ENCODE measurements around the gene PABPN1. TPM values are rescaled to one million over a fixed set of nuclear protein-coding genes. Genes with fewer than 3 reads are reported as not detected.

PABPN1 gene
- total and polyA plus RNA-seq, 2 of the 13 experiments (the other 11 are each of a cell fraction or from before 2014, with no cell fraction given): 233 to 524 TPM

- TF ChIP-seq E2F1 (CRISPR knock-in tag; IDR thresholded peaks at IDR 0.05): peak; percentile 37; the same call in 1 of the 2 replicates
- no peak for TF ChIP-seq EHMT2 (IDR thresholded peaks at IDR 0.05; ENCODE audit: borderline replicate concordance, low read depth, low read length)
- TF ChIP-seq ZNF468 (CRISPR knock-in tag; IDR thresholded peaks at IDR 0.05): no peak
- TF ChIP-seq RORA (CRISPR knock-in tag; IDR thresholded peaks at IDR 0.05): no peak
- TF ChIP-seq FOXA3 (CRISPR knock-in tag; IDR thresholded peaks at IDR 0.05): no peak; the same call in 1 of the 2 replicates
- TF ChIP-seq ZC3H4 (CRISPR knock-in tag; IDR thresholded peaks at IDR 0.05; ENCODE audit: borderline replicate concordance): no peak
- no peak for TF ChIP-seq IRF2 (CRISPR knock-in tag; IDR thresholded peaks at IDR 0.05)
- TF ChIP-seq ZNF558 (CRISPR knock-in tag; IDR thresholded peaks at IDR 0.05; ENCODE audit: borderline replicate concordance): no peak
- peak; percentile 64 for TF ChIP-seq RFXAP (CRISPR knock-in tag; IDR thresholded peaks at IDR 0.05; ENCODE audit: borderline replicate concordance)
- TF ChIP-seq ZNF841 (CRISPR knock-in tag; IDR thresholded peaks at IDR 0.05; ENCODE audit: borderline replicate concordance): peak; percentile 60
- no peak for TF ChIP-seq GLI4 (CRISPR knock-in tag; IDR thresholded peaks at IDR 0.05; ENCODE audit: borderline replicate concordance)
- no peak for TF ChIP-seq ZNF589 (CRISPR knock-in tag; conservative IDR thresholded peaks at IDR 0.05)
- peak; percentile 21; the same call in 1 of the 2 replicates for TF ChIP-seq BORCS8-MEF2B (CRISPR knock-in tag; IDR thresholded peaks at IDR 0.05)
- TF ChIP-seq ZNF333 (CRISPR knock-in tag; IDR thresholded peaks at IDR 0.05; ENCODE audit: borderline replicate concordance): peak; percentile 84; the same call in 1 of the 2 replicates
- TF ChIP-seq MZF1 (CRISPR knock-in tag; IDR thresholded peaks at IDR 0.05; ENCODE audit: borderline replicate concordance): 0 out of 2 replicates have a peak, but pooled peaks have one; percentile 63
- no peak for TF ChIP-seq GFI1 (CRISPR knock-in tag; IDR thresholded peaks at IDR 0.05; ENCODE audit: borderline replicate concordance)
- TF ChIP-seq ZNF598 (CRISPR knock-in tag; IDR thresholded peaks at IDR 0.05; ENCODE audit: borderline replicate concordance): peak; percentile 66; the same call in 1 of the 2 replicates
- no peak for TF ChIP-seq ZNF652 (CRISPR knock-in tag; IDR thresholded peaks at IDR 0.05; ENCODE audit: borderline replicate concordance, low read depth)
- no peak for TF ChIP-seq ZNF672 (CRISPR knock-in tag; IDR thresholded peaks at IDR 0.05)
- TF ChIP-seq ZNF737 (CRISPR knock-in tag; IDR thresholded peaks at IDR 0.05; ENCODE audit: borderline replicate concordance): no peak
- peak in 1 of 2 experiments; percentile 34; a peak in 1 of 4 replicates for TF ChIP-seq POLR2A (IDR thresholded peaks at IDR 0.05; ENCODE audit: insufficient read depth in 1 of 2, low read depth in 2 of 2, low read length in 2 of 2)
- no peak for TF ChIP-seq ZSCAN31 (CRISPR knock-in tag; IDR thresholded peaks at IDR 0.05; ENCODE audit: low read depth)
- TF ChIP-seq RFXANK (CRISPR knock-in tag; IDR thresholded peaks at IDR 0.05): no peak
- TF ChIP-seq SOX6 (IDR thresholded peaks at IDR 0.05): no peak
- peak; percentile 57; the same call in 1 of the 2 replicates for TF ChIP-seq SOX6 (CRISPR knock-in tag; IDR thresholded peaks at IDR 0.05)
- 0 out of 2 replicates have a peak, but pooled peaks have one; percentile 3 for TF ChIP-seq PAF1 (CRISPR knock-in tag; IDR thresholded peaks at IDR 0.05)
- TF ChIP-seq ZBTB26 (CRISPR knock-in tag; IDR thresholded peaks at IDR 0.05; ENCODE audit: borderline replicate concordance): no peak
- 0 out of 2 replicates have a peak, but pooled peaks have one; percentile 50 for TF ChIP-seq ARNT2 (CRISPR knock-in tag; IDR thresholded peaks at IDR 0.05; ENCODE audit: low read depth)
- TF ChIP-seq NR1H2 (CRISPR knock-in tag; IDR thresholded peaks at IDR 0.05; ENCODE audit: borderline replicate concordance, low read depth): no peak
- no peak for TF ChIP-seq ZKSCAN1 (IDR thresholded peaks at IDR 0.05; ENCODE audit: low read length)
- TF ChIP-seq GABPB1 (CRISPR knock-in tag; IDR thresholded peaks at IDR 0.05): no peak
Measured at GRCh38 chr14:23294734-23295561, 26.3 kb upstream of the PABPN1 start (continued).
